GM18498 (cell line): ENCODE data around the gene BTBD1.
A peak's percentile ranks its signal among the peaks of the same experiment; 100 is the strongest.

Experiments
- ATAC-seq: cut with Tn5 transposase; IDR thresholded peaks from one replicate; pipeline ENCODE4 v1.9.1; 2021; ENCODE audit warnings: mild to moderate bottlenecking, moderate library complexity; ENCODE audit not compliant: unreplicated experiment

The BTBD1 gene

GRCh38 chr15:82995938-82996337, 71.1 kb downstream of the BTBD1 start:
- ATAC-seq = no peak

- ATAC-seq = no peak
Observed at GRCh38 chr15:82995076-82995475, 72.0 kb downstream of the BTBD1 start.

DNA sequence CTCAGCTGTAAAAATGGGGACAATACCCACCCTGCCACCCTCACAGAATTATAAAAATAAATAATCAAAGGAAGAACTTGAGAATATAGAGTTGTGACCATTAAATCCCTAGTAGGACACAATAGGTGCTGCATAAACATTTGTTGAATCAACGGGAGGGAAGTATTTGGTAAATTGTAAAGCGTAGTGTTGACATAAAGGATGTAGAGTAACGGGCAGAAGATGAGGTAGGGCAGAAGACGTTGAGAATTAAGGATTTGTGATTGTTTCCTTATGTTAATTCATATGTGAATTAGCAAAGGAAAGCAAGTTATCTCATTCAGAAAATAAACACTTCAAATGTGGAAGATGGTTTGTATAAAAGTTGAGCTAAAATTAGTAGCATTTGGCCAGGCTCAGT, 73.9 kb downstream of the BTBD1 start:
- ATAC-seq = no peak

GRCh38 chr15:82992436-82992998, 74.5 kb downstream of the BTBD1 start:
- ATAC-seq = no peak

GRCh38 chr15:82986442-82986780, 80.6 kb downstream of the BTBD1 start:
- no peak for ATAC-seq

GRCh38 chr15:82985688-82986441, 81.2 kb downstream of the BTBD1 start, which contains the start of gene RAMAC:
Gene RAMAC (plus strand): TSS chr15:82986210. CDS start chr15:82989019, 2,809 bp downstream.
- peak; percentile 95 for ATAC-seq

GRCh38 chr15:82980981-82981380, 86.1 kb downstream of the BTBD1 start:
- no peak for ATAC-seq

GRCh38 chr15:82979726-82980125, 87.3 kb downstream of the BTBD1 start:
- no peak for ATAC-seq

- no peak for ATAC-seq
Observed at GRCh38 chr15:82978438-82978837, 88.6 kb downstream of the BTBD1 start.

DNA sequence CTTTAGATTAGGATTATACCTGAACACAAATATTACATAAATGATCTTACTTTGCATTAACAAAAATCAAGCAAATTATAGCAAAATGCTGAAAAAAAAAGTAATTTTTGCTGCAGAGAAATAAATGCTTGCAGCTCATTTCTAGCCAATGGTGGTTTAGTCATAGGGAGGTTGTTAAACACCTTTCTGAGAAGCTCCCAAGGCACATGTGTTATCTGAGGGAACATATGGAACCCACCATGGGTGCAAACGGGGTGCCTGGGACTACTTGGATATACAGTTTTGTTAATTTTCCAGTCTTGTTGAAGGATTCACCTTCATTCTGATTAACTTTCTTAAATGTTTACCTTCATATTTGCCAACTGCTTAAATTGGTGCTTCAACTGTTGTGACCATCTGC, 90.0 kb downstream of the BTBD1 start:
- no peak for ATAC-seq

- ATAC-seq = no peak
Observed at GRCh38 chr15:82972990-82973389, 94.1 kb downstream of the BTBD1 start.

GRCh38 chr15:82971218-82971984, 95.7 kb downstream of the BTBD1 start:
- ATAC-seq = no peak

GRCh38 chr15:82970696-82971095, 96.4 kb downstream of the BTBD1 start:
- ATAC-seq = no peak

DNA sequence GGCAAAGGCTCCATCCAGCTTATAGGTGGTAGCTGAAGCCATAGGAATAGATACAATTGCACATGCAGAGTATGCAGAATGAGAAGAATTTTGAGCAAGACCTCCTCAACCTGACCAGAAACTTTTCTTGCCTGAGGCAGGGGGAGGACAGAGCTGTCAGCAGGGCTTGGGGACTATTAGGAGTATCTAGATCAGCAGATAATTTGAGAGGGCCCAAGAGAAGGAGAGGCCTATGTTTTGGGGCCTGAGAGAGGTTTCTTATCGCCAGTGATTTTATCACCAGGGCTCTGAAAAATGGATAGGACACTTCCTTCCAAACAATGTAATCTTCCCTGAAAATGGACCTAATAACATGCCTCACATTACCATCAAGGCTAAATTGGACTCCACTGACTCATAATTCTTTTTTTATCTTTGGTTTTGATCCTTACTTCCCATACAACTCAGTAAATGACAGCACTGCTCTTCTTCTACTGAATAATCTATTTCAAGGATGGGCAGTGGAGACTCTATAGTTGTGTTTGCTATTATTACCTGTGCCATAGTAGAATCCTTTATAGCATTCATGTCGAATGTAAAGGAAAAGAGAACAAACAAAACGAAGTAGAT, 96.9 kb downstream of the BTBD1 start:
- ATAC-seq = no peak

- no peak for ATAC-seq
Observed at GRCh38 chr15:82969353-82969752, 97.7 kb downstream of the BTBD1 start.

DNA sequence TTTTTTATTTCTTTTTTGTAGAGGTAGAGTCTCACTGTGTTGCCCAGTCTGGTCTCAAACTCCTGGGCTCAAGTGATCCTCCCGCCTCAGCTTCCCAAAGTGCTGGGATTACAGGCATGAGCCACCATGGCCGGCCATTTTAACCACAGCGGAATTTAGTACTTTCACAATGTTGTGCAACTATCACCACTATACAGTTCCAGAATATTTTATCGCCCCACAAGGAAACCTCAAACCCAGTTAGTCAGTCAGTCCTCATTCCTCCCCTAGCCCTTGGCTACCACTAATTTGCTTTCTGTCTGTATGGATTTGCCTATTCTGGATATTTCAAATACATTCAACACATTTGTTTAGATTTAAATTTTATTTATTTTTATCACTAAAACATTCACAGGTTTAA, 99.0 kb downstream of the BTBD1 start:
- ATAC-seq = no peak

DNA sequence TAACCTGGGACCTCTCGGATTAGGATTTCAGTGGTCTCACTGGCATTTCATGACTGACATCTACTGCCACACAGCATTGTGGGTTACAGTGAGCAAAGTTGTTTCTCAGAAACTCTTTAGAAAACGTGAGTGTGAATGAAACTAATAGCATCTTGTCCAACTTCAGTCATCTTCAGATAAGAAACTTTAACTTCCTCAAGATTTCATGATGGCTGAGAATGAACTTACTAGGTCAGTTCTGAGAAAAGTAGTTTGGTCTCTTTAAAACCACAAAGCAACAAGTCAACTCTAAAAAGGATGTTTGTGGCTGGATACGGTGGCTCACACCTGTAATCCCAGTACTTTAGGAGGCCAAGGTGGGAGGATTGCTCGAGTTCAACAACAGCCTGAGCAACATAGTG, 100.4 kb downstream of the BTBD1 start:
- ATAC-seq = peak; percentile 91
